ENCODE data around the gene SCAF11. TPM values are rescaled to one million over a fixed set of nuclear protein-coding genes. Genes with fewer than 3 reads are reported as not detected.
A peak's percentile ranks its signal among the peaks of the same experiment; 100 is the strongest.
"Not testable (repeated sequence)": the region's sequence is repeated elsewhere in the genome, so short reads cannot be mapped to it uniquely, and the experiment has no call there.

The SCAF11 gene
- polyA plus RNA-seq, 1 experiment, result 25.2 TPM

DNA sequence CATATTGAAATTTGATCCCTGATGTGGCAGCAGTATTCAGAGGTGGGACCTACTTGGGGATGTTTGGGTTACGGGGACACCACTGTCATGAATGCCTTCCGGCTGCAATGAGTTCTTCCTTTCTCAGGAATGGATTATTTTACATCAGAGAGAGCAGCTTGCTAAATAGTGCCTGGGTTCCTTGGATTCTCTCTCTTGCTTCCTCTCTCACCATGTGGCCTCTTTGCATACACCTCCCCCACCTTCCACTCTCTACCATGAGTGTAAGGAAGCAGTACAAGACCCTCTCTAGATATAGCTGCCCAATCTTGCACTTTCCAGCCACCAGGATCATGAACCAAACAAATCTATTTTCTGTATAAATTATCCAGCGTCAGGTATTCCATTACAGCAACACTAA, 15.4 kb upstream of the SCAF11 start:
- Histone ChIP-seq H3K27me3 (ENCODE audit: control insufficient read depth, insufficient read depth, low read length) (peaks cover 1% of the 10 kb centered on the region; the same call in 1 of the 2 replicates), H3K4me3 (ENCODE audit: low read depth, low read length) (no peak overlapping the region), H3K36me3 (ENCODE audit: control insufficient read depth, insufficient read depth, low read length) (no peaks in the 10 kb centered on the region)
- ChIA-PET CTCF (interaction anchor here (0.9 to 1.6 kb wide), 4 partner anchors 10 to 462 kb away, joined by 3 to 5 read pairs (median 4); no protein-coding TSS in a partner anchor), POLR2A (no interaction called here)
- no peak for TF ChIP-seq CTCF (IDR thresholded peaks at IDR 0.05; ENCODE audit: insufficient read depth, low read depth, low read length)
- DNase-seq (ENCODE audit: low read depth), result no peak

- H3K36me3 ChIP-seq (ENCODE audit: control insufficient read depth, insufficient read depth, low read length), result no peaks in the 10 kb centered on the region
- TF ChIP-seq CTCF (IDR thresholded peaks at IDR 0.05; ENCODE audit: insufficient read depth, low read depth, low read length), result peak; percentile 36; the same call in 1 of the 2 replicates
- H3K4me3 ChIP-seq (ENCODE audit: low read depth, low read length), result no peak overlapping the region
- H3K27me3 ChIP-seq (ENCODE audit: control insufficient read depth, insufficient read depth, low read length), result peaks cover 1% of the 10 kb centered on the region; the same call in 1 of the 2 replicates
- POLR2A ChIA-PET, result no interaction called here
- CTCF ChIA-PET, result interaction anchor here (0.6 to 1.6 kb wide), 10 partner anchors 8 to 736 kb away, joined by 3 to 10 read pairs (median 4); no protein-coding TSS in a partner anchor
- DNase-seq (ENCODE audit: low read depth), result no peak
Observed at GRCh38 chr12:46005151-46005797, 14.9 kb upstream of the SCAF11 start.

DNA sequence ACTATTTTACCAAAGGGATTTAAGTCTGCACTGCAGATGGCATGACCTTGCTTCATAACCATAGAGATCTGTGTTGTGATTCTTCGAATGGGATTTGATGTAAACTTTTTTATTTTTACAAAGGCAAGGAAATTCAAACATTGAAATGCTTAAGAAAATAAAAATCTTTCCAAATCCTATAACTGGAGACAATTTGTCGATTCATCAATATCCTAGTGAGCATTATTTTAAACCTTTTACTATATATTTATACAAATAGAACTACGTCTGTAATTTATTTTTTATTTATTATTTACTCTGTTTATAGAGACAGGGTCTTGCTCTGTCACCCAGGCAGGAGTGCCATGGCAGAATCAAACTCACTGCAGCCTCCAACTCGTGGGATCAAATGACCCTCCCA, 14.3 kb upstream of the SCAF11 start:
- ChIA-PET CTCF (interaction anchor here (0.6 to 1.6 kb wide), 8 partner anchors 9 to 736 kb away, joined by 3 to 10 read pairs (median 4); no protein-coding TSS in a partner anchor), POLR2A (no interaction called here)
- DNase-seq (ENCODE audit: low read depth), result no peak
- Histone ChIP-seq H3K4me3 (ENCODE audit: low read depth, low read length) (no peak overlapping the region), H3K36me3 (ENCODE audit: control insufficient read depth, insufficient read depth, low read length) (no peaks in the 10 kb centered on the region), H3K27me3 (ENCODE audit: control insufficient read depth, insufficient read depth, low read length) (peaks cover 1% of the 10 kb centered on the region; the same call in 1 of the 2 replicates)
- no peak for TF ChIP-seq CTCF (IDR thresholded peaks at IDR 0.05; ENCODE audit: insufficient read depth, low read depth, low read length)

DNA sequence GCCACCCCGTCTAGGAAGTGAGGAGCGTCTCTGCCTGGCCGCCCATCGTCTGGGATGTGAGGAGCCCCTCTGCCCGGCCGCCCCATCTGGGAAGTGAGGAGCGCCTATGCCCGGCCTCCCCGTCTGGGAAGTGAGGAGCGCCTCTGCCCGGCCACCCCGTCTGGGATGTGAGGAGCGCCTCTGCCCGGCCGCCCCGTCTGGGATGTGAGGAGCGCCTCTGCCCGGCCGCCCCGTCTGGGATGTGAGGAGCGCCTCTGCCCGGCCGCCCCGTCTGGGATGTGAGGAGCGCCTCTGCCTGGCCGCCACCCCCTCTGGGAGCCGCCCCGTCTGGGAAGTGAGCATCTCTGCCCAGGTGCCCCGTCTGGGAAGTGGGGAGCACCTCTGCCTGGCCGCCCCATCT, 9.7 kb upstream of the SCAF11 start:
- POLR2A ChIA-PET; H3K36me3 ChIP-seq (ENCODE audit: control insufficient read depth, insufficient read depth, low read length); H3K4me3 ChIP-seq (ENCODE audit: low read depth, low read length); CTCF ChIA-PET; H3K27me3 ChIP-seq (ENCODE audit: control insufficient read depth, insufficient read depth, low read length); DNase-seq (ENCODE audit: low read depth): not testable (repeated sequence)

- Histone ChIP-seq H3K36me3 (ENCODE audit: control insufficient read depth, insufficient read depth, low read length) (no peaks in the 10 kb centered on the region), H3K4me3 (ENCODE audit: low read depth, low read length) (no peak overlapping the region), H3K27me3 (ENCODE audit: control insufficient read depth, insufficient read depth, low read length) (no peaks in the 10 kb centered on the region)
- ChIA-PET POLR2A (no interaction called here), CTCF (interaction anchor here (2.1 kb wide), 1 partner anchor 11 kb away, joined by 5 read pairs; no protein-coding TSS in a partner anchor)
- no peak for TF ChIP-seq CTCF (IDR thresholded peaks at IDR 0.05; ENCODE audit: insufficient read depth, low read depth, low read length)
- no peak for DNase-seq (ENCODE audit: low read depth)
Observed at GRCh38 chr12:45994736-45995135, 4.4 kb upstream of the SCAF11 start.
